ENCODE results near the gene RBM42. TPM values are rescaled to one million over a fixed set of nuclear protein-coding genes. Genes with fewer than 3 reads are reported as not detected.

The RBM42 gene
- total and polyA plus RNA-seq, 2 donors (not counting 1 experiment from before 2014, with no cell fraction given), result 29.9 to 32.9 TPM

DNA sequence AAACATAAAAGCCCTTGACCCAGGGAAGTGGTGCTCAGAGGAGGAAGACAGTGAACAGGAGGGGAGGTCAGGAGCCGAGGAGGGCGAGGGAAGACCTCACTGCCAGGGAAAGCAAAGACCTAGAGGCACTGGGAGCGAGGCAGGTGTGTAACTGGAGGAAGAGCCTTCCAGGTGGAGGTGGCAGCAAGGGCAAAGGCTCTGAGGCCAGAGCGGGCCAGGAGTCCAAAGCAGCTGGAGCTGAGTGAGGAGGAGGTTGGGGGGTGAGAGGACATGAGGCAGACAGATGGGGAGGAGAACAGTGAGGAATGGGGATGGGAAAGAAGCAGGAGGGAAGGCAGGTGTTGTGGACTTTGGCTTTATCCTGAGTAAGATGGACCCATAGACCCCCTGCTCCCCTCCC is 41.1 kb downstream of the RBM42 start:
- H3K4me3 ChIP-seq (replicated peaks in 1 of 4; ENCODE audit: control extremely low read depth in 1 of 4, insufficient read depth in 1 of 4, low read depth in 3 of 4, low read length in 4 of 4), result no peak overlapping the region
- DNase-seq (ENCODE audit: low read depth in 2 of 2), result no peak
- H3K4me2 ChIP-seq (ENCODE audit: extremely low read depth, insufficient read depth, low read length), result no peak overlapping the region

DNA sequence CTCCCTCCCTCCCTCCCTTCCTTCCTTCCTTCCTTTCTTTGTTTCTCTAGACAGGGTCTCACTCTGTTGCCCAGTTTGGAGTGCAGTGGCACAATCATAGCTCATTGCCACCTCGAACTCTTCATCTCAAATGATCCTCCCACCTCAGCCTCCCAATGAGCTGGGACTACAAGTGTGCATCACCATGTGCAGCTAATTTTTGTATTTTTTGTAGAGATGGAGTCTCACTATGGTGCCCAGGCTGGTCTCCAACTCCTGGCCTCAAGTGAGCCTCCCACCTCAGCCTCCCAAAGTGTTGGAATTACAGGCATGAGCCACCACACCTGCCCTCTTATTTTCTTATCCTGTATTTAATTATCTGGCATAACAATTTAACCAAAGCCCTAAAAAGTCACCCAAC is 41.9 kb downstream of the RBM42 start:
- H3K9ac ChIP-seq (ENCODE audit: insufficient read depth, low read length), result no peak overlapping the region
- TF ChIP-seq, protein P1, sequence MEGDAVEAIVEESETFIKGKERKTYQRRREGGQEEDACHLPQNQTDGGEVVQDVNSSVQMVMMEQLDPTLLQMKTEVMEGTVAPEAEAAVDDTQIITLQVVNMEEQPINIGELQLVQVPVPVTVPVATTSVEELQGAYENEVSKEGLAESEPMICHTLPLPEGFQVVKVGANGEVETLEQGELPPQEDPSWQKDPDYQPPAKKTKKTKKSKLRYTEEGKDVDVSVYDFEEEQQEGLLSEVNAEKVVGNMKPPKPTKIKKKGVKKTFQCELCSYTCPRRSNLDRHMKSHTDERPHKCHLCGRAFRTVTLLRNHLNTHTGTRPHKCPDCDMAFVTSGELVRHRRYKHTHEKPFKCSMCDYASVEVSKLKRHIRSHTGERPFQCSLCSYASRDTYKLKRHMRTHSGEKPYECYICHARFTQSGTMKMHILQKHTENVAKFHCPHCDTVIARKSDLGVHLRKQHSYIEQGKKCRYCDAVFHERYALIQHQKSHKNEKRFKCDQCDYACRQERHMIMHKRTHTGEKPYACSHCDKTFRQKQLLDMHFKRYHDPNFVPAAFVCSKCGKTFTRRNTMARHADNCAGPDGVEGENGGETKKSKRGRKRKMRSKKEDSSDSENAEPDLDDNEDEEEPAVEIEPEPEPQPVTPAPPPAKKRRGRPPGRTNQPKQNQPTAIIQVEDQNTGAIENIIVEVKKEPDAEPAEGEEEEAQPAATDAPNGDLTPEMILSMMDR (conservative IDR thresholded peaks at IDR 0.05 in 1 of 2, IDR thresholded peaks at IDR 0.05 in 1 of 2; ENCODE audit: low read depth in 1 of 2, low read length in 2 of 2), result no peak
- TF ChIP-seq EZH2 (IDR thresholded peaks at IDR 0.05; ENCODE audit: low read length, missing control alignments), result no peak
- no peak overlapping the region for H2AFZ ChIP-seq (ENCODE audit: low read length)
- no peaks in the 10 kb centered on the region for H3K79me2 ChIP-seq (ENCODE audit: control insufficient read depth, insufficient read depth, low read length)
- H3K4me3 ChIP-seq (replicated peaks in 1 of 4; ENCODE audit: control extremely low read depth in 1 of 4, insufficient read depth in 1 of 4, low read depth in 3 of 4, low read length in 4 of 4), result no peak overlapping the region
- H3K9me3 ChIP-seq (ENCODE audit: control insufficient read depth, insufficient read depth, low read depth, low read length), result no peaks in the 10 kb centered on the region
- no peaks in the 10 kb centered on the region for H4K20me1 ChIP-seq (ENCODE audit: control insufficient read depth, extremely low read depth, insufficient read depth, low read length)
- DNase-seq (ENCODE audit: low read depth in 2 of 2), result no peak
- no peaks in the 10 kb centered on the region for H3K4me1 ChIP-seq (ENCODE audit: control insufficient read depth, extremely low read depth, insufficient read depth, low read length)
- no peaks in the 10 kb centered on the region for H3K36me3 ChIP-seq (ENCODE audit: control insufficient read depth, insufficient read depth, low read length)
- no peak overlapping the region for H3K27ac ChIP-seq (ENCODE audit: insufficient read depth, low read length)
- H3K27me3 ChIP-seq (ENCODE audit: control insufficient read depth, insufficient read depth, low read length), result peaks cover 2% of the 10 kb centered on the region
- H3K4me2 ChIP-seq (ENCODE audit: extremely low read depth, insufficient read depth, low read length), result no peak overlapping the region

More for the DNA sequence above, 41.1 kb downstream of the RBM42 start:
- H2AFZ ChIP-seq (ENCODE audit: low read length), result no peak overlapping the region
- no peaks in the 10 kb centered on the region for H3K9me3 ChIP-seq (ENCODE audit: control insufficient read depth, insufficient read depth, low read depth, low read length)
- no peaks in the 10 kb centered on the region for H3K36me3 ChIP-seq (ENCODE audit: control insufficient read depth, insufficient read depth, low read length)
- H3K4me1 ChIP-seq (ENCODE audit: control insufficient read depth, extremely low read depth, insufficient read depth, low read length), result no peaks in the 10 kb centered on the region
- H3K27me3 ChIP-seq (ENCODE audit: control insufficient read depth, insufficient read depth, low read length), result no peaks in the 10 kb centered on the region
- H3K9ac ChIP-seq (ENCODE audit: insufficient read depth, low read length), result no peak overlapping the region
- no peak overlapping the region for H3K27ac ChIP-seq (ENCODE audit: insufficient read depth, low read length)
- no peaks in the 10 kb centered on the region for H3K79me2 ChIP-seq (ENCODE audit: control insufficient read depth, insufficient read depth, low read length)
- H4K20me1 ChIP-seq (ENCODE audit: control insufficient read depth, extremely low read depth, insufficient read depth, low read length), result no peaks in the 10 kb centered on the region
- no peak for TF ChIP-seq EZH2 (IDR thresholded peaks at IDR 0.05; ENCODE audit: low read length, missing control alignments)
- TF ChIP-seq, protein P1 (conservative IDR thresholded peaks at IDR 0.05 in 1 of 2, IDR thresholded peaks at IDR 0.05 in 1 of 2; ENCODE audit: low read depth in 1 of 2, low read length in 2 of 2), result no peak

DNA sequence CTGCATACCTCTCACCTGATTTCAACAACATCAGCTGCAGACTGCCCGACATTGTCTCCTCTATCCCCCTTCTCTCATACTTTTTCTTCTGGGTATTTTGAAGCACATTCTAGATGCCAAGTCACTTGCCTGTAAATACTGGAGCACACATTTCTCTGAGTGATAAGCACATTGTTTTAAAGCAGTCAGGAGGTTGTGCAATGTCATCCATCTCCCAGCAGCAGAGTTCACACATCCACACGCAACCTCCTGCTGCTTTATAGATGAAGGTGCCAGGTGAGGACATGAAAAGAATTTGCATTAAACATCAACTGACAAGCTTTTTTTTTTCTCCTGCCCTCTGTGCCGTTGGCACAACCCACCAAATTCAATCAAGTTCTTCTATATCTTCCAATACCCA is 43.0 kb downstream of the RBM42 start:
- peaks cover 3% of the 10 kb centered on the region for H3K27me3 ChIP-seq (ENCODE audit: control insufficient read depth, insufficient read depth, low read length)
- TF ChIP-seq EZH2 (IDR thresholded peaks at IDR 0.05; ENCODE audit: low read length, missing control alignments), result no peak
- TF ChIP-seq, protein P1 (conservative IDR thresholded peaks at IDR 0.05 in 1 of 2, IDR thresholded peaks at IDR 0.05 in 1 of 2; ENCODE audit: low read depth in 1 of 2, low read length in 2 of 2), result no peak
- H3K36me3 ChIP-seq (ENCODE audit: control insufficient read depth, insufficient read depth, low read length), result no peaks in the 10 kb centered on the region
- no peak overlapping the region for H3K4me2 ChIP-seq (ENCODE audit: extremely low read depth, insufficient read depth, low read length)
- no peak overlapping the region for H3K4me3 ChIP-seq (replicated peaks in 1 of 4; ENCODE audit: control extremely low read depth in 1 of 4, insufficient read depth in 1 of 4, low read depth in 3 of 4, low read length in 4 of 4)
- H3K9ac ChIP-seq (ENCODE audit: insufficient read depth, low read length), result no peak overlapping the region
- DNase-seq (ENCODE audit: low read depth in 2 of 2), result no peak
- H3K9me3 ChIP-seq (ENCODE audit: control insufficient read depth, insufficient read depth, low read depth, low read length), result no peaks in the 10 kb centered on the region
- no peak overlapping the region for H3K27ac ChIP-seq (ENCODE audit: insufficient read depth, low read length)
- H3K4me1 ChIP-seq (ENCODE audit: control insufficient read depth, extremely low read depth, insufficient read depth, low read length), result no peaks in the 10 kb centered on the region
- H2AFZ ChIP-seq (ENCODE audit: low read length), result no peak overlapping the region
- H4K20me1 ChIP-seq (ENCODE audit: control insufficient read depth, extremely low read depth, insufficient read depth, low read length), result no peaks in the 10 kb centered on the region
- H3K79me2 ChIP-seq (ENCODE audit: control insufficient read depth, insufficient read depth, low read length), result no peaks in the 10 kb centered on the region
